K562 (cell line): ENCODE measurements around the gene RSU1. TPM values are rescaled to one million over a fixed set of nuclear protein-coding genes. Genes with fewer than 3 reads are reported as not detected.
A peak's percentile ranks its signal among the peaks of the same experiment; 100 is the strongest.

Source experiments
- ATAC-seq: fragments of 200-7000 bp; cut with Tn5 transposase; 3 replicates; pipeline ENCODE4 v1.9.1; 2020; ENCODE audit warnings: moderate library complexity
- BruUV-seq: library from RNA; stranded (reverse); fragments of 400-500 nt; replicated peaks from 2 replicates; lab custom pipeline; 2021; lab: Mats Ljungman, UMichigan
- CTCF ChIA-PET: fragments of 300-600 bp; formaldehyde crosslinking; extraction: SDS; loops from one replicate; lab custom pipeline; 2021; ENCODE audit warnings: low intra/inter-chr PET ratio; lab: Yijun Ruan, JAX
- POLR2A ChIA-PET: fragments of 300-600, 350-650 bp; sonication (Branson Sonifier 250); formaldehyde crosslinking; extraction: SDS; loops from one replicate; lab custom pipeline; 2021; ENCODE audit warnings: antibody characterized with exemption, inconsistent platforms; lab: Yijun Ruan, JAX
- DNase-seq, 4 experiments: peaks; one replicate each; pipeline versions ENCODE4 v3.0.0 to v3.0.0-alpha.2; 2011 to 2018; ENCODE audit warnings: low spot score in 3 of 4, mixed read lengths in 3 of 4; ENCODE audit errors: extremely low read depth in 1 of 4
- FAIRE-seq: peaks from 2 replicates; lab custom pipeline; 2011; peaks lifted over from hg19 to GRCh38; lab: Jason Lieb, UNC
- H2AFZ ChIP-seq: 2 replicates; pipeline ENCODE4 v1.6.0; 2011; ENCODE audit warnings: low read depth, low read length, control low read depth, inconsistent platforms
- H3K27ac ChIP-seq: fragments of 200-600 bp; 3 replicates; pipeline ENCODE4 v1.8.0; 2011; ENCODE audit warnings: low read depth, mild to moderate bottlenecking, control low read depth, inconsistent platforms, low read length, moderate library complexity, mixed read lengths; ENCODE audit errors: extremely low read depth
- H3K27me3 ChIP-seq, 2 experiments: fragments of 300-600 bp in 1 of 2; 2 replicates in 1 of 2; 3 replicates in 1 of 2; pipeline versions ENCODE4 v1.6.0 to v1.8.0; 2011; ENCODE audit warnings: inconsistent platforms in 2 of 2, low read length in 2 of 2, mild to moderate bottlenecking in 1 of 2, mixed read lengths in 1 of 2, moderate library complexity in 1 of 2; ENCODE audit not compliant: control insufficient read depth in 2 of 2, insufficient read depth in 2 of 2
- H3K36me3 ChIP-seq: fragments of 300-600 bp; 3 replicates; pipeline ENCODE4 v1.8.0; 2011; ENCODE audit warnings: mild to moderate bottlenecking, low read length, inconsistent platforms; ENCODE audit not compliant: control insufficient read depth, insufficient read depth
- H3K4me1 ChIP-seq, 2 experiments: fragments of 200-600 bp in 1 of 2; replicated peaks in 1 of 2; 2 replicates in 1 of 2; 3 replicates in 1 of 2; pipeline versions ENCODE4 v1.5.1 to v1.8.0; 2011; ENCODE audit warnings: inconsistent platforms in 2 of 2, low read length in 2 of 2, mild to moderate bottlenecking in 1 of 2, mixed read lengths in 1 of 2, moderate library complexity in 1 of 2; ENCODE audit not compliant: control insufficient read depth in 2 of 2, insufficient read depth in 2 of 2
- H3K4me2 ChIP-seq: 2 replicates; pipeline ENCODE4 v1.6.1; 2011; ENCODE audit warnings: low read length, control low read depth, inconsistent platforms, mixed read lengths; ENCODE audit not compliant: insufficient read depth
- H3K4me3 ChIP-seq: fragments of 200-600 bp; sonication (generic), shearing (Covaris generic); 2 replicates; pipeline ENCODE4 v1.5.1; 2016; ENCODE audit warnings: control low read depth, inconsistent platforms
- H3K79me2 ChIP-seq: fragments of 200-600 bp; 3 replicates; pipeline ENCODE4 v1.8.0; 2011; ENCODE audit warnings: low read length, inconsistent platforms; ENCODE audit not compliant: control insufficient read depth, insufficient read depth
- H3K9ac ChIP-seq, 2 experiments: 2 replicates each; pipeline versions ENCODE4 v1.6.0 to v1.6.1; 2011; ENCODE audit warnings: low read depth in 2 of 2, low read length in 2 of 2, control low read depth in 1 of 2, inconsistent platforms in 1 of 2, mild to moderate bottlenecking in 1 of 2, mixed read lengths in 1 of 2; ENCODE audit not compliant: insufficient read depth in 1 of 2
- H3K9me1 ChIP-seq: one replicate; pipeline ENCODE4 v1.6.0; 2011; ENCODE audit warnings: inconsistent platforms, mild to moderate bottlenecking, low read length, moderate library complexity; ENCODE audit not compliant: control insufficient read depth, insufficient read depth
- H3K9me3 ChIP-seq: replicated peaks from 2 replicates; pipeline ENCODE4 v1.5.1; 2011; ENCODE audit warnings: low read depth, low read length, inconsistent platforms; ENCODE audit not compliant: control insufficient read depth, insufficient read depth
- H4K20me1 ChIP-seq: replicated peaks from 2 replicates; pipeline ENCODE4 v1.6.1; 2011; ENCODE audit warnings: low read length, inconsistent platforms, mixed read lengths; ENCODE audit not compliant: control insufficient read depth, insufficient read depth
- MCM7 ChIP-seq, 2 experiments: fragments of 450-650 bp; IDR thresholded peaks; 2 replicates each; pipeline ENCODE4 v1.6.1; 2016 to 2018
- RAD21 ChIP-seq, 2 experiments: fragments of 250-450 bp in 1 of 2; fragments of 450-650 bp in 1 of 2; sonication (Bioruptor Pico) in 1 of 2; formaldehyde crosslinking in 1 of 2; IDR thresholded peaks in 1 of 2; conservative IDR thresholded peaks in 1 of 2; 2 replicates each; pipeline versions ENCODE4 v1.4.0 to v1.8.0; 2020 to 2022; ENCODE audit warnings: mild to moderate bottlenecking in 2 of 2, moderate library complexity in 1 of 2
- ZNF121 ChIP-seq: sonication (generic); formaldehyde crosslinking; conservative IDR thresholded peaks from 2 replicates; pipeline ENCODE4 v1.8.0; 2022; ENCODE audit warnings: missing genetic modification reagents
- ZNF785 ChIP-seq: fragments of 250-450 bp; sonication (Bioruptor Pico); IDR thresholded peaks from 2 replicates; pipeline ENCODE4 v1.4.0; 2020; ENCODE audit warnings: mild to moderate bottlenecking
- WGBS: fragments of 100-300 bp; shearing (Covaris generic); methylation state at CpG from one replicate; pipeline ENCODE4 v1.1.6; 2016; ENCODE audit warnings: low coverage, mixed read lengths; ENCODE audit not compliant: insufficient coverage; ENCODE audit errors: missing lambda C conversion rate; 5-methylcytosine and 5-hydroxymethylcytosine counted together
- in situ Hi-C: fragments of 300-500 bp; cut with MboI; formaldehyde crosslinking; loops from 4 replicates; pipeline ENCODE4 v1.15.0; 2018; ENCODE audit warnings: inconsistent platforms, mixed read lengths
- intact Hi-C: fragments of 100-400 bp; cut with micrococcal nuclease; formaldehyde crosslinking; loops from 2 replicates; pipeline ENCODE4 v1.14.2; 2022
- polyA plus RNA-seq, 8 experiments: library from polyadenylated mRNA; depleted of rRNA in 4 of 8; stranded (reverse) in 5 of 8; unstranded in 3 of 8; fragments of >200 nt; fragmentation: Nextera tagmentation in 2 of 8; fragmentation: Illumina TruSeq in 1 of 8; extraction: Ambion mirVana in 2 of 8; extraction: Trizol in 1 of 8; gene quantifications; 2 replicates each; pipeline versions ENCODE4 v1.2.1 to v1.2.3, GENCODE V29; 2011 to 2014; ENCODE audit warnings: inconsistent platforms in 1 of 8, missing spikeins in 1 of 8
- total RNA-seq, 7 experiments: library from RNA; depleted of rRNA in 6 of 7; stranded (reverse); fragments of >200 nt in 6 of 7; fragmentation: Illumina TruSeq in 2 of 7; extraction: Trizol in 2 of 7; gene quantifications; 2 replicates each; pipeline versions ENCODE4 v1.2.1 to v1.2.3, GENCODE V29; 2011 to 2021; ENCODE audit warnings: low replicate concordance in 1 of 7
- TF ChIP-seq, protein P1 (sequence below): fragments of 450-650 bp; formaldehyde crosslinking; IDR thresholded peaks from 2 replicates; pipeline ENCODE4 v1.4.0; 2020; ENCODE audit warnings: mild to moderate bottlenecking, moderate library complexity
- TF ChIP-seq, protein P2 (sequence below), 3 experiments: IDR thresholded peaks in 2 of 3; conservative IDR thresholded peaks in 1 of 3; 2 replicates each; pipeline ENCODE4 v1.5.1; 2011 to 2012; ENCODE audit warnings: low read length in 3 of 3, mild to moderate bottlenecking in 3 of 3, control low read depth in 2 of 3, improper control_type of control experiment in 1 of 3, inconsistent platforms in 1 of 3, low read depth in 1 of 3, mixed read lengths in 1 of 3, moderate library complexity in 1 of 3; ENCODE audit not compliant: insufficient read depth in 2 of 3
- TF ChIP-seq, protein P3 (sequence below), 2 experiments: fragments of 450-650 bp; formaldehyde crosslinking in 1 of 2; IDR thresholded peaks; 2 replicates each; pipeline versions ENCODE4 v1.4.0 to v1.6.1; 2014 to 2020; ENCODE audit warnings: mild to moderate bottlenecking in 2 of 2, borderline replicate concordance in 1 of 2, low read depth in 1 of 2

RSU1 gene
- total and polyA plus RNA-seq, 9 of the 15 experiments (the other 6 are each of a cell fraction or from before 2014, with no cell fraction given): 18.8 to 67.3 (median 31.5) TPM

DNA sequence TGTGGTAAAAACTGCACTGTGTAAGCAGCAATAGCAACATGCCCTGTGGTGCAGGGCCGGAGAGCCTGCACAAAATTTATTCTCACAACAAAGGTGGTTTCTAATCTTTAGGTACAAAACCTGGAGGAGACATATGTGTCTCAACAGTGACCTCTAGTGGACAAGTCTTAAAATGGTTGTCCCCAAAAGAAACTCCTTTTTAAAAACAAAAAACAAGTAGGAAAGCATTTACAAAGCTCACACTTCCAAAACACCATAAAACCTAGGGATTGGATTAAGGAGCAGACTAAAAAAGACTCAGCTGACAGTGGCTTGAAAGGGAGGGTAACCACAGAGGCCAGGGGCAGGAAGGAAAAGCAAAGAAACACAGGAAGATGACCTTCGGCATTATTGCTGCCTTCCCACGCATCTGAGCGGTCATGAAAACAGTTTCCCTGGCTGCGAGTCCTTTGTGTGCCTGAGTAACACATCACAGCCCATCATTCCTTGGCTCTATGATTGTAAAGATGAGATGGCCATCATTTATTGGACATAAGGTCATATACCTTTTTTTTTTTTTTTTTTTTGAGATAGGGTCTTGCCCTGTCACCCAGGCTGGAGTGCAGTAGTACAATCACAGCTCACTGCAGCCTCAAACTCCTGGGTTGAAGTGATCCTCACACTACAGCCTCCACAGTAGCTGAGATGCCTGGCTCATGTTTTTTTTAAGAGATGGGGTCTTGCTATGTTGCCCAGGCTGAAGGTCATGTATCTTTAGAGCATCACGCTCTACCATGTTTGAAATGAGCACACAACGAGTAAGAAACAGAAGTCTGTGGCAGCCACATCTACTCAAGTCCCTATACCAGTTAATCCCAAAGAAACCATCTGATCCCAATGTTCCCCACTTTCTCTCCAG, 39.5 kb downstream of the RSU1 start:
- no peak overlapping the region for H3K9ac ChIP-seq
- no peaks in the 10 kb centered on the region for H3K79me2 ChIP-seq
- no peaks in the 10 kb centered on the region for H3K9me1 ChIP-seq
- no peaks in the 10 kb centered on the region for H3K9me3 ChIP-seq
- ChIA-PET POLR2A (no interaction called here), CTCF (interaction anchor here (2.0 kb wide), 1 partner anchor 898 kb away, joined by 8 read pairs; no protein-coding TSS in a partner anchor)
- H4K20me1 ChIP-seq: no peaks in the 10 kb centered on the region
- H3K36me3 ChIP-seq: no peaks in the 10 kb centered on the region
- DNase-seq (peak; percentile 64 to 70 (median 66)), ATAC-seq (peak; percentile 57; the same call in 2 of the 3 replicates), FAIRE-seq (peak; percentile 89)
- no peaks in the 10 kb centered on the region for H3K27me3 ChIP-seq
- BruUV-seq: no TSS peak
- intact Hi-C loops (loop anchor here (1.0 to 10.0 kb wide), 4 partner anchors 230 to 875 kb away; no protein-coding TSS in a partner anchor), in situ Hi-C loops (loop anchor here (25.0 kb wide), 1 partner anchor 1340 kb away; no protein-coding TSS in a partner anchor)
- H3K4me1 ChIP-seq: no peaks in the 10 kb centered on the region
- H3K4me2 ChIP-seq: no peak overlapping the region
- no peak overlapping the region for H2AFZ ChIP-seq
- no peak overlapping the region for H3K4me3 ChIP-seq
- 55% methylated on average over 7 of the region's 7 CpGs for WGBS
- no peak overlapping the region for H3K27ac ChIP-seq
- TF ChIP-seq, protein P1, sequence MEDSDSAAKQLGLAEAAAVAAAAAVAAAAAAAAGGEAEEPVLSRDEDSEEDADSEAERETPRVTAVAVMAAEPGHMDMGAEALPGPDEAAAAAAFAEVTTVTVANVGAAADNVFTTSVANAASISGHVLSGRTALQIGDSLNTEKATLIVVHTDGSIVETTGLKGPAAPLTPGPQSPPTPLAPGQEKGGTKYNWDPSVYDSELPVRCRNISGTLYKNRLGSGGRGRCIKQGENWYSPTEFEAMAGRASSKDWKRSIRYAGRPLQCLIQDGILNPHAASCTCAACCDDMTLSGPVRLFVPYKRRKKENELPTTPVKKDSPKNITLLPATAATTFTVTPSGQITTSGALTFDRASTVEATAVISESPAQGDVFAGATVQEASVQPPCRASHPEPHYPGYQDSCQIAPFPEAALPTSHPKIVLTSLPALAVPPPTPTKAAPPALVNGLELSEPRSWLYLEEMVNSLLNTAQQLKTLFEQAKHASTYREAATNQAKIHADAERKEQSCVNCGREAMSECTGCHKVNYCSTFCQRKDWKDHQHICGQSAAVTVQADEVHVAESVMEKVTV (CRISPR knock-in tag): peak; percentile 48
- TF ChIP-seq ZNF121 (CRISPR knock-in tag) (peak; percentile 66), ZNF785 (CRISPR knock-in tag) (no peak), RAD21 (CRISPR knock-in tag; conservative IDR thresholded peaks at IDR 0.05 in 1 of 2, IDR thresholded peaks at IDR 0.05 in 1 of 2) (peak; percentile 77 to 82), MCM7 (IDR thresholded peaks at IDR 0.05) (no peak)
- TF ChIP-seq, protein P2, sequence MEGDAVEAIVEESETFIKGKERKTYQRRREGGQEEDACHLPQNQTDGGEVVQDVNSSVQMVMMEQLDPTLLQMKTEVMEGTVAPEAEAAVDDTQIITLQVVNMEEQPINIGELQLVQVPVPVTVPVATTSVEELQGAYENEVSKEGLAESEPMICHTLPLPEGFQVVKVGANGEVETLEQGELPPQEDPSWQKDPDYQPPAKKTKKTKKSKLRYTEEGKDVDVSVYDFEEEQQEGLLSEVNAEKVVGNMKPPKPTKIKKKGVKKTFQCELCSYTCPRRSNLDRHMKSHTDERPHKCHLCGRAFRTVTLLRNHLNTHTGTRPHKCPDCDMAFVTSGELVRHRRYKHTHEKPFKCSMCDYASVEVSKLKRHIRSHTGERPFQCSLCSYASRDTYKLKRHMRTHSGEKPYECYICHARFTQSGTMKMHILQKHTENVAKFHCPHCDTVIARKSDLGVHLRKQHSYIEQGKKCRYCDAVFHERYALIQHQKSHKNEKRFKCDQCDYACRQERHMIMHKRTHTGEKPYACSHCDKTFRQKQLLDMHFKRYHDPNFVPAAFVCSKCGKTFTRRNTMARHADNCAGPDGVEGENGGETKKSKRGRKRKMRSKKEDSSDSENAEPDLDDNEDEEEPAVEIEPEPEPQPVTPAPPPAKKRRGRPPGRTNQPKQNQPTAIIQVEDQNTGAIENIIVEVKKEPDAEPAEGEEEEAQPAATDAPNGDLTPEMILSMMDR (IDR thresholded peaks at IDR 0.05 in 2 of 3, conservative IDR thresholded peaks at IDR 0.05 in 1 of 3; ENCODE audit: insufficient read depth in 2 of 3, low read depth in 1 of 3, low read length in 3 of 3): peak; percentile 50 to 80 (median 61); a peak in 5 of 6 replicates
- TF ChIP-seq, protein P3, sequence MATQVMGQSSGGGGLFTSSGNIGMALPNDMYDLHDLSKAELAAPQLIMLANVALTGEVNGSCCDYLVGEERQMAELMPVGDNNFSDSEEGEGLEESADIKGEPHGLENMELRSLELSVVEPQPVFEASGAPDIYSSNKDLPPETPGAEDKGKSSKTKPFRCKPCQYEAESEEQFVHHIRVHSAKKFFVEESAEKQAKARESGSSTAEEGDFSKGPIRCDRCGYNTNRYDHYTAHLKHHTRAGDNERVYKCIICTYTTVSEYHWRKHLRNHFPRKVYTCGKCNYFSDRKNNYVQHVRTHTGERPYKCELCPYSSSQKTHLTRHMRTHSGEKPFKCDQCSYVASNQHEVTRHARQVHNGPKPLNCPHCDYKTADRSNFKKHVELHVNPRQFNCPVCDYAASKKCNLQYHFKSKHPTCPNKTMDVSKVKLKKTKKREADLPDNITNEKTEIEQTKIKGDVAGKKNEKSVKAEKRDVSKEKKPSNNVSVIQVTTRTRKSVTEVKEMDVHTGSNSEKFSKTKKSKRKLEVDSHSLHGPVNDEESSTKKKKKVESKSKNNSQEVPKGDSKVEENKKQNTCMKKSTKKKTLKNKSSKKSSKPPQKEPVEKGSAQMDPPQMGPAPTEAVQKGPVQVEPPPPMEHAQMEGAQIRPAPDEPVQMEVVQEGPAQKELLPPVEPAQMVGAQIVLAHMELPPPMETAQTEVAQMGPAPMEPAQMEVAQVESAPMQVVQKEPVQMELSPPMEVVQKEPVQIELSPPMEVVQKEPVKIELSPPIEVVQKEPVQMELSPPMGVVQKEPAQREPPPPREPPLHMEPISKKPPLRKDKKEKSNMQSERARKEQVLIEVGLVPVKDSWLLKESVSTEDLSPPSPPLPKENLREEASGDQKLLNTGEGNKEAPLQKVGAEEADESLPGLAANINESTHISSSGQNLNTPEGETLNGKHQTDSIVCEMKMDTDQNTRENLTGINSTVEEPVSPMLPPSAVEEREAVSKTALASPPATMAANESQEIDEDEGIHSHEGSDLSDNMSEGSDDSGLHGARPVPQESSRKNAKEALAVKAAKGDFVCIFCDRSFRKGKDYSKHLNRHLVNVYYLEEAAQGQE (IDR thresholded peaks at IDR 0.05; ENCODE audit: borderline replicate concordance): peak; percentile 65; the same call in 1 of the 2 replicates
- TF ChIP-seq, protein P3 (CRISPR knock-in tag; IDR thresholded peaks at IDR 0.05; ENCODE audit: low read depth): no peak
